HepG2 (cell line): ENCODE results near the gene YAP1. TPM values are rescaled to one million over a fixed set of nuclear protein-coding genes. Genes with fewer than 3 reads are reported as not detected.

Source experiments
- AKAP8 ChIP-seq: sonication (generic); formaldehyde crosslinking; IDR thresholded peaks from 2 replicates; pipeline ENCODE4 v1.5.1; 2020; ENCODE audit warnings: mild to moderate bottlenecking, missing genetic modification reagents
- BHLHE40 ChIP-seq: IDR thresholded peaks from 2 replicates; pipeline ENCODE4 v1.6.1; 2011; ENCODE audit warnings: low read length, improper control_type of control experiment
- CBX5 ChIP-seq: sonication (generic); formaldehyde crosslinking; IDR thresholded peaks from 2 replicates; pipeline ENCODE4 v1.4.0; 2020; ENCODE audit warnings: missing genetic modification reagents, borderline replicate concordance
- DPF2 ChIP-seq: sonication (generic); formaldehyde crosslinking; IDR thresholded peaks from 2 replicates; pipeline ENCODE4 v1.4.0; 2020; ENCODE audit warnings: mild to moderate bottlenecking, low read depth, missing genetic modification reagents, borderline replicate concordance
- E2F2 ChIP-seq: sonication (generic); formaldehyde crosslinking; IDR thresholded peaks from 2 replicates; pipeline ENCODE4 v1.4.0; 2020; ENCODE audit warnings: missing genetic modification reagents, borderline replicate concordance
- ELF3 ChIP-seq: IDR thresholded peaks from 2 replicates; pipeline ENCODE4 v1.6.1; 2016; ENCODE audit warnings: missing genetic modification reagents, missing compliant biosample characterization
- FIP1L1 ChIP-seq: fragments of 200-400 bp; formaldehyde crosslinking; IDR thresholded peaks from 2 replicates; pipeline ENCODE4 v1.6.1; 2018; ENCODE audit warnings: low read depth, mild to moderate bottlenecking, low read length, moderate library complexity, borderline replicate concordance; ENCODE audit not compliant: insufficient read depth
- FOSL1 ChIP-seq: sonication (generic); formaldehyde crosslinking; IDR thresholded peaks from 2 replicates; pipeline ENCODE4 v1.9.0; 2021; ENCODE audit warnings: missing genetic modification reagents, borderline replicate concordance
- GABPB1 ChIP-seq: IDR thresholded peaks from 2 replicates; pipeline ENCODE4 v1.6.1; 2016; ENCODE audit warnings: mild to moderate bottlenecking, missing genetic modification reagents, moderate library complexity, missing compliant biosample characterization
- IRX3 ChIP-seq: sonication (generic); formaldehyde crosslinking; IDR thresholded peaks from 2 replicates; pipeline ENCODE4 v1.8.1; 2023; ENCODE audit warnings: mild to moderate bottlenecking, low read depth, missing genetic modification reagents, borderline replicate concordance
- MAFF ChIP-seq: IDR thresholded peaks from 2 replicates; pipeline ENCODE4 v1.6.1; 2011; ENCODE audit warnings: low read depth, low read length, improper control_type of control experiment
- NR2C2 ChIP-seq: sonication (generic); formaldehyde crosslinking; IDR thresholded peaks from 2 replicates; pipeline ENCODE4 v1.4.0; 2020; ENCODE audit warnings: missing genetic modification reagents, mild to moderate bottlenecking, moderate library complexity, borderline replicate concordance
- NR2F6 ChIP-seq, 2 experiments: IDR thresholded peaks; 2 replicates each; pipeline ENCODE4 v1.6.1; 2016; ENCODE audit warnings: antibody characterized with exemption in 1 of 2, mild to moderate bottlenecking in 1 of 2
- RELA ChIP-seq: sonication (generic); formaldehyde crosslinking; IDR thresholded peaks from 2 replicates; pipeline ENCODE4 v1.4.0; 2020; ENCODE audit warnings: missing genetic modification reagents
- SMC3 ChIP-seq: IDR thresholded peaks from 2 replicates; pipeline ENCODE4 v1.6.1; 2011; ENCODE audit warnings: low read length, improper control_type of control experiment
- ZNF326 ChIP-seq: sonication (generic); formaldehyde crosslinking; IDR thresholded peaks from 2 replicates; pipeline ENCODE4 v1.4.0; 2020; ENCODE audit warnings: missing genetic modification reagents, borderline replicate concordance
- ZNF362 ChIP-seq: sonication (generic); formaldehyde crosslinking; IDR thresholded peaks from 2 replicates; pipeline ENCODE4 v1.4.0; 2020; ENCODE audit warnings: missing genetic modification reagents, mild to moderate bottlenecking, borderline replicate concordance
- ZNF407 ChIP-seq: sonication (generic); formaldehyde crosslinking; IDR thresholded peaks from one replicate; pipeline ENCODE4 v1.5.1; 2020; ENCODE audit warnings: mild to moderate bottlenecking, missing genetic modification reagents; ENCODE audit errors: not compliant biosample characterization
- ZNF761 ChIP-seq: sonication (generic); formaldehyde crosslinking; conservative IDR thresholded peaks from 2 replicates; pipeline ENCODE4 v1.4.0; 2020; ENCODE audit warnings: mild to moderate bottlenecking, missing genetic modification reagents
- ZNF777 ChIP-seq: sonication (generic); formaldehyde crosslinking; IDR thresholded peaks from 2 replicates; pipeline ENCODE4 v1.4.0; 2020; ENCODE audit warnings: missing genetic modification reagents
- polyA plus RNA-seq, 8 experiments: library from polyadenylated mRNA; depleted of rRNA in 3 of 8; stranded (reverse) in 7 of 8; unstranded in 1 of 8; fragments of >200 nt; fragmentation: Illumina TruSeq in 4 of 8; extraction: Trizol in 4 of 8; gene quantifications; 2 replicates each; pipeline versions ENCODE4 v1.2.1 to v1.2.3, GENCODE V29; 2011 to 2016; ENCODE audit warnings: low read depth in 4 of 8, missing spikeins in 1 of 8, mixed read lengths in 1 of 8; ENCODE audit not compliant: insufficient read depth in 1 of 8
- total RNA-seq, 5 experiments: library from RNA; depleted of rRNA; stranded (reverse); fragments of >200 nt; fragmentation: Illumina TruSeq; extraction: Trizol; gene quantifications; 2 replicates each; pipeline ENCODE4 v1.2.3, GENCODE V29; 2016; ENCODE audit warnings: low read depth in 1 of 5

The YAP1 gene
- total and polyA plus RNA-seq, 2 of the 13 experiments (the other 11 are each of a cell fraction or from before 2014, with no cell fraction given) = 59.5 to 91.0 TPM

GRCh38 chr11:102177974-102178631, 67.9 kb downstream of the YAP1 start (continued):
- TF ChIP-seq MAFF (0 out of 2 replicates have a peak, but pooled peaks have one; percentile 0), FOSL1 (CRISPR knock-in tag) (peak; percentile 85), ZNF362 (no peak), DPF2 (CRISPR knock-in tag) (no peak), NR2C2 (CRISPR knock-in tag) (no peak), NR2F6 (IDR thresholded peaks at IDR 0.05) (no peak), NR2F6 (CRISPR knock-in tag; IDR thresholded peaks at IDR 0.05) (no peak), CBX5 (CRISPR knock-in tag) (no peak), RELA (no peak), ZNF407 (no peak), BHLHE40 (no peak), E2F2 (CRISPR knock-in tag) (no peak), ZNF761 (CRISPR knock-in tag) (no peak), IRX3 (CRISPR knock-in tag) (no peak), GABPB1 (CRISPR knock-in tag) (0 out of 2 replicates have a peak, but pooled peaks have one; percentile 27), ELF3 (CRISPR knock-in tag) (peak; percentile 82), AKAP8 (CRISPR knock-in tag) (no peak), ZNF777 (CRISPR knock-in tag) (no peak), SMC3 (no peak), ZNF326 (no peak), FIP1L1 (no peak)
